ENCODE measurements around the gene IGFN1.

- TF ChIP-seq CTCF (IDR thresholded peaks at IDR 0.05) (no peak), POLR2A (IDR thresholded peaks at IDR 0.05) (no peak)
Observed at GRCh38 chr1:201277441-201277840, 86.8 kb downstream of the IGFN1 start.
